HFF-Myc (cell line): Measurements from ENCODE around the gene LRRC17.

ENCODE experiments used
- DNase-seq: peaks from one replicate; pipeline ENCODE4 v3.0.0-alpha.2; 2011; ENCODE audit warnings: low read depth; ENCODE audit errors: extremely low read depth
- H3K4me3 ChIP-seq: replicated peaks from 2 replicates; pipeline ENCODE4 v1.5.1; 2011; ENCODE audit warnings: low read depth, mild to moderate bottlenecking, control low read depth, low read length
- TF ChIP-seq, protein P1 (sequence below): IDR thresholded peaks from 2 replicates; pipeline ENCODE4 v1.5.1; 2012; ENCODE audit warnings: mild to moderate bottlenecking, low read depth, low read length, control low read depth; ENCODE audit errors: missing control alignments

LRRC17 gene

DNA sequence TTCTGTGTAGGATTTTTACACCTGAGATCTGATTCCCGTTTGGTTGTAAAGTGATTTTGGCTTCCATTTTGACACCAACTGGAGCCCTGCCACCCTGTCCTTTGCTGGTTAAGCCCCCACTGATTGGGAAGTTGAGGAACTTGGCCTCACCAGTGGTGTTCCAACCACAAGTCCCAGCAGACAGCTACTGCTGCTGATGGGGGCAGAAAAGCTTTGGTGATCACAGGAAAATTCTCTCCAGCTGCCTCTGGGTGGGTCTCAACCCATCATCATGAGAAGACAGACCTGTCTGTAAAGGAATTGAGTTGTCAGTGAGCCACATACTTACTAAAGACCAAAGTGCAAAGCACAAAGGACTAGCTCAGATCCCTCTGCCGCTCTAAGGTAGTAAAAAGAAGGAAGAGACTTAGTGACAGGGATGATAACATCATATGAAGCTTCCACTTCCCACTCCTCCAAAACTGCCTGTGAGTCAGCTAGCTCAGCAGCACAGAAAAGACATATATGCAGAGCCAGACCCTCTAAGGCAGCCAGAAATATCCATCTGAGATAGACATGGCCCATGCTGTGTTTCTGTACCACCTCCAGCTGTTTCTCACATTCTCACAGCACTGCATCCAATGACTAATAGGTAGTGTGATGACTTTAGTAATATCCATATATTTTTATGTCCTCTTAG, 22.4 kb upstream of the LRRC17 start:
- DNase-seq, result no peak
- H3K4me3 ChIP-seq, result no peak overlapping the region
- TF ChIP-seq, protein P1, sequence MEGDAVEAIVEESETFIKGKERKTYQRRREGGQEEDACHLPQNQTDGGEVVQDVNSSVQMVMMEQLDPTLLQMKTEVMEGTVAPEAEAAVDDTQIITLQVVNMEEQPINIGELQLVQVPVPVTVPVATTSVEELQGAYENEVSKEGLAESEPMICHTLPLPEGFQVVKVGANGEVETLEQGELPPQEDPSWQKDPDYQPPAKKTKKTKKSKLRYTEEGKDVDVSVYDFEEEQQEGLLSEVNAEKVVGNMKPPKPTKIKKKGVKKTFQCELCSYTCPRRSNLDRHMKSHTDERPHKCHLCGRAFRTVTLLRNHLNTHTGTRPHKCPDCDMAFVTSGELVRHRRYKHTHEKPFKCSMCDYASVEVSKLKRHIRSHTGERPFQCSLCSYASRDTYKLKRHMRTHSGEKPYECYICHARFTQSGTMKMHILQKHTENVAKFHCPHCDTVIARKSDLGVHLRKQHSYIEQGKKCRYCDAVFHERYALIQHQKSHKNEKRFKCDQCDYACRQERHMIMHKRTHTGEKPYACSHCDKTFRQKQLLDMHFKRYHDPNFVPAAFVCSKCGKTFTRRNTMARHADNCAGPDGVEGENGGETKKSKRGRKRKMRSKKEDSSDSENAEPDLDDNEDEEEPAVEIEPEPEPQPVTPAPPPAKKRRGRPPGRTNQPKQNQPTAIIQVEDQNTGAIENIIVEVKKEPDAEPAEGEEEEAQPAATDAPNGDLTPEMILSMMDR, result no peak

DNA sequence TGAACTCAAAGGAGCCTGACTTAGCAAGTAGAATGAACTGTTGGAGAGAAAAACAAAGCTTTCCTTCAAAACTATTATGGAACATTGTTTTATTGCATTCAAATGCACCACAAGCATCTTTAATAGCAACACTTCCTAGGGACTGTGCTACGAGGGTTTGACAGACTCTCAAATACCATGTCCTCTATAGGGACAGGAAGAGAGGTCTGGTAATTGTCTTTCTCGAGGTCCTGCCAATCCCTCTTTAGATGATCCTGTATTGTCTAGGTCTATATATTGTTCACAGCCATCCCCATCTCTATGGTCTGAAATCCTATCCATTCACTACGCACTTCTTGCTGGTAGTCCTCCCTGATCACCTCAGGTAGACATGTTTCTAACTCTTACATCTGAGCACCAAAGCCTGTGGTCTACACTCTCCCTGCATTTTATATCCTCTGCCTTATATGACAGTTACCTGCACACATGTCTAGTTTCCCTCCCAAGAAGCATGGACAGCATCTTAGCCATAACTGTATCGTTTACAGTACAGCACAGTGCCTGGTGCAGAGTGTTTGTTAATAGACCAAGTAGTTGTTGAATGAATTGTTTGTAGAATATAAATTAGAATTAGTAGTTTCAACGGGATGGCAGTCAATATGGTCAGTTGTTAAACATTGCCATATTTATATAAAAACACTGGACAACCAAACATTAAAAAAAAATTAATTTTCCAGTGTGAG, 21.7 kb upstream of the LRRC17 start:
- DNase-seq, result no peak
- TF ChIP-seq, protein P1, result no peak
- H3K4me3 ChIP-seq, result no peak overlapping the region

DNA sequence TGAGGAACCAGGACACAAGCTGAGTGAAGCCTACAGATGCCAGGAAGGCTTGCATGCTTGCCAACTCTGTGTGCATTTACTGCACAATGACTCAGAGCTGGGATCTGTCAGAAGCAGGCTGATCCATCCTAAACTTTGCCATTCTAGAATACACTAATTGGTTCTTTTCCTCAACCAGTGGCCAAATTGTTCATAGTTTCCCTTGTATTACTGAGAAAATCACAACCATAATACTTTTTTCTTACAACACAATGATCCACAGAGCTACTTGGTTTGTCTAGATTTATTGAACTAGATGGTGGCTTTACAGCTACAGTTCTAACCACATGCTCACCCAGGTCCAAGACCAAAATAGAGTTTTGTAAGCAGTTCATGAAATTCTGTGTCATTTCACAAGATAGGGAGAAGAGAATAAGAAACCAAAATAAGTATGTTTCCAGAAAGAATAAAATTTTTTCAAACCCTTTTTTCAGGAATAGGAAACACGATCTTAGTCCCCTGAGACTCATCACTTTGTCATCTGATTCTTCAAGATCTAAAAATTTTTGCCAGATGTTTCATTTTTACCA, 21.0 kb upstream of the LRRC17 start:
- TF ChIP-seq, protein P1, result no peak
- peak; percentile 63 for DNase-seq
- H3K4me3 ChIP-seq, result no peak overlapping the region

DNA sequence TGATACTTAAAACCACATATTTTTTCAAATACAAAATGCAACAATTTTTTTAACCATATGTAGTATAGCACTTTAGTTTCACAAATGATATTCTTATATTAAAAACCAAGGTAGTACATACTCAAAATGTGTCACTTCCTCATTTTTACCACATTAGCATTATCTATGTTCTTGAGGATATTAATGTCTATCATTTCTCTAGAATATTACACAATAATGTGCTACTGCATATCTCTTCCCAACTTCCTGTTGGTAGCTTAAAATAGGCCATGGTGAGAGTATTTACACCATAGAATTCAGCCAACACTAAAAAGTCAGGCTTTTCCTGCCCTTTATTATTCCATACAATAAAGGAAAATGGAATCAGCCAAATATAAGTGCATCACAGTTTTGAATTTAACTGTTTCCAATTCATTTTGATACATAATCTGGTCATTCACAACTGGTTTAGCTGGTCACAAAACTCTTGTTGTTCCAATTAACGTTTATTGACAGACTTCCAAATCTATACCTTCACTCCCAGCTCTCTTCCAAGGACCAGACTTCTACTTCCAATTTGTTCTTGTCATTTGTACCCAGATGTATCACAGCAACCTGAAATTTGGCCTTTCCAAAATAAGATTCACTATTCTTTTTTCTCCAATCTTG, 20.0 kb upstream of the LRRC17 start:
- no peak for DNase-seq
- TF ChIP-seq, protein P1, result no peak
- no peak overlapping the region for H3K4me3 ChIP-seq

DNA sequence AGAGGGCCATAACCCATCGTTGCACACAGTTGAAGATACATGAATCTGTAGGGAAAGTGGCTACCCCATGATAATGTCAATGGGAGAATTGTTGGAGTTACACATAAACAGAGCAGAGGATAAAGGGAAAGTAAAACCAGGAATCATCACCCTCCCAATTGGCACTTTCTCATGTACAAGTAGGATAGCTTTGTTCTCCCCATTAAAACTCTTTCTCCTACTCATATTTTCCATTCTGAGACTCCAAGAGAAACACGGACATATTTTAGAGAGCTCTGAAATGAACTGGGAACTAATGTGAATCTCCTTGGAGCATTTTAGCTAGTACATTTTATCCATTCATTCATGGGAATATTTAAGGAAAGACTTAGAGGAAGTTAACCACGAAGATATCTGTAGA, 17.2 kb upstream of the LRRC17 start:
- TF ChIP-seq, protein P1, result no peak
- no peak for DNase-seq
- H3K4me3 ChIP-seq, result no peak overlapping the region

DNA sequence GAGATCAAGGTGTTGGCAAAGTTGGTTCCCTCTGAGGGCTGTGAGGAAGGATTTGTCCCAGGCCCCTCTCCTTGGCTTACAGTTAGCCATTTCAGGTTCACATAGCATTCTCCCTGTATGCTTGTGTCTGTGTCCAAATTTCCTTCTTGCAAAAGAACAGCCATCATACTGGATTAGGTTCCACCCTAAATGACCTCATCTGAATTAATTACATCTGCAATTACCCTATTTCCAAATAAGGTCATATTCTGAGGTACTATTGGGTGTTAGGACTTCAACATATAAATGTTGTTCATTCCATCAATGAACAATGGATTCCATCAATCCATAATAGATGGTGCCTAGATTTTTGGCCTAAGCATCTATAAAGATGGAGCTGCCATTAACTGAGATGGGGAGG, 16.2 kb upstream of the LRRC17 start:
- no peak for DNase-seq
- no peak overlapping the region for H3K4me3 ChIP-seq
- TF ChIP-seq, protein P1, result no peak
